ENCODE measurements around the gene DNAH5.

DNA sequence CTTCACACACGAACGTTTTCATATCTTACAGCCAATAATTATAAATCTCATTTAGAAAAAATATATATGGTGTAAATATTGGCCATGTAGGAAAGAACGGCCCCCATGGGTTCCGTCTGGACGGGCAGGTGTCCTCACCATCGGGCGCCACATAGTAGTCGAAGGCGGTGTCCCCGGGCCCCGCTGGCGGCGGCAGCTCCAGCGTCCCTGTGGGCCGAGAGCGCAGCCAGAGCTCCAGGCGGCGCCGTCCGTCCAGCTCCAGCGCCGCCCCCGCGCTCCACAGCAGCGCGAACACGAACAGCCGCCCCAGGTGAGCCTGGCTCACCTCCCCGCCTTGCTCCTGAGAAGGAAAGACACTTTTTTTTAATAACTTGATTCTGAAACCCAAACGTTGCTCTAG, 134.6 kb downstream of the DNAH5 start:
- TF ChIP-seq TAF1 (IDR thresholded peaks at IDR 0.05; ENCODE audit: borderline replicate concordance, low read depth, low read length) (no peak), POLR2AphosphoS5 (IDR thresholded peaks at IDR 0.05; ENCODE audit: low read depth, low read length) (no peak), POLR2A (IDR thresholded peaks at IDR 0.05; ENCODE audit: low read depth, low read length) (no peak)
